Fibroblast of skin of back (primary cell): ENCODE data around the gene ATN1.

Experiments
- DNase-seq: peaks from one replicate; pipeline ENCODE4 v3.0.0-alpha.2; 2013

The ATN1 gene

GRCh38 chr12:6957741-6958608, 30.2 kb downstream of the ATN1 start:
- no peak for DNase-seq

GRCh38 chr12:6958609-6959057, 30.9 kb downstream of the ATN1 start:
- no peak for DNase-seq

DNA sequence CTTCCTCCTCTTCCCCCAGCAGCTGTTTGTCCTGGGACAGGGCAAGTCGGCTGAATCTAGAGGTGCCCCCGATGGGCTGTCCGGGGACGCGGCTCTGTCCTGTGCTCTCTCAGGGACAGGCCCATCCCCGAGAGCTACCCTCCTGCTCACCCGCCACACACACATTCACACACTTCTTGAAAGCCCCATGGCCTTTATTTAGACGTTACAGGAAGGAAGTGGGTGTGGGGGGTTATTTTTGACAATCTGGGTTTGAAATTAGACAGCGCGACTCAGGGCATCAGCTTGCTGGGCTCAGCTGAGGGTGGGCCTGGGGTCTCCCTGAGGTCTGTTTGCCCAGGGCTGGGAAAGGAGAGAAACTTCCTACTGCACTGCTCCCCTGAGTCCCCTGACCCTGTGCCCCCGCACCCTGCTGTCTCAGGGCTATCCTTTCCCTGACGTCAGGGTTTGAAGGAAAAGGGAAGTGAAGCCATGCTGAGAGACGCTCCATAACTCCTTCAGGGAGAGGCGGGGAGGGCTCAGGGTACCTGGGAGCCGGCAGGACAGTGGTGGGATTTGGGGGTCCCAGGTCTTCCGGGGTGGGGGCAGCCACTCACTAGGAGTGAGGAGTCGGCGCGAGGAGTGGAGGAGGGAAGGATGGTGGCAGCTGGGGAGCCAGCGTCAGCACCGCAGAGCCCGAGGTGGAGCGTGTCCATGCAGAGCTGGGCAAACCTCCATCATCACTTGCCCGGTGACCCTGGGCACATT, 31.5 kb downstream of the ATN1 start:
- no peak for DNase-seq

DNA sequence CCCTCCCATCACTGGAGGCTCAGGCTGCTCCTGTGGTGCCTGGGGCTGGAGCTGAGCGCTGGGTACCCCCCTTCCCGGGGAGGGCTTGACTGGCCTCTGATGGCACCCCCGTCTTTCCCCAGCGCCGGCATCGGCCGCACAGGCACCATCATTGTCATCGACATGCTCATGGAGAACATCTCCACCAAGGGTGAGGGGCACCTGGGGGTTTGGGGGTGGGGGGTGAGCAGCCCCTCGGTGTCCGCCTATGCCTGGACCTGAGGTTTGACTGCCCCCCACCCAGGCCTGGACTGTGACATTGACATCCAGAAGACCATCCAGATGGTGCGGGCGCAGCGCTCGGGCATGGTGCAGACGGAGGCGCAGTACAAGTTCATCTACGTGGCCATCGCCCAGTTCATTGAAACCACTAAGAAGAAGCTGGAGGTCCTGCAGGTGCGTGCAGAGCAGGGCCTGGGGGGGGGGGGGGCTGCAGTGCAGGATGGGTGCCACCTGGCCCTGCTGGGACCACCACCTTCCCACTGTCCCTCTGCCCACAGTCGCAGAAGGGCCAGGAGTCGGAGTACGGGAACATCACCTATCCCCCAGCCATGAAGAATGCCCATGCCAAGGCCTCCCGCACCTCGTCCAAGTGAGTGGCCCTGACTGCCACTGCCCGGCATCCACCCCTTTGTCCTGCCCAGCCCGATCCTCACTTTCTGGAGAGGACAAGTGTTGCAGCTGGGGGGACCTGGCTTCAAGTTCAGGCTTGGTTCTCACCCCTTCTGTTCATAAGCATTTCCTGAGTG, 32.2 kb downstream of the ATN1 start:
- DNase-seq = no peak

DNA sequence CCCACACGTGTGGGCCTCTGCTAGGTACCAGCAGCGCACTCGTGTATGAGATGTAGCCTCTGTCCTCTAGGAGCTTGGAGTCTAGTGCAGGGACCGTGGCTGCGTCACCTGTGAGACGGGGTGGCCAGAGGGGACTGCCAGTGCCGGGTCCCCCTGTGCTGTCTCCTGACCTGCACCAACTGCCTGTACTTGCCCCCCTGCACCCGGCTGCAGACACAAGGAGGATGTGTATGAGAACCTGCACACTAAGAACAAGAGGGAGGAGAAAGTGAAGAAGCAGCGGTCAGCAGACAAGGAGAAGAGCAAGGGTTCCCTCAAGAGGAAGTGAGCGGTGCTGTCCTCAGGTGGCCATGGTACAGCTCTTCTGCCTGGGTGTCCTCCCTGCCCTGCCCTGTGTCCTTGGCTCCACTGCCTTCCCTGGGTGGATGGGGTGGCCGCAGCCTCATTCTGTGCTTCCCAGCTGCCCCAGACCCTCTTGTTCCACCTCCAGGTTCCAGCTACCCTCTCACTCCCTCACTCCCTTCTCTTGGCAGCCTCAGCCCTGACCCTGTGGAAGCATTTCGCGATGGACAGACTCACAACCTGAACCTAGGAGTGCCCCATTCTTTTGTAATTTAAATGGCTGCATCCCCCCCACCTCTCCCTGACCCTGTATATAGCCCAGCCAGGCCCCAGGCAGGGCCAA, 33.0 kb downstream of the ATN1 start:
- peak; percentile 34 for DNase-seq

DNA sequence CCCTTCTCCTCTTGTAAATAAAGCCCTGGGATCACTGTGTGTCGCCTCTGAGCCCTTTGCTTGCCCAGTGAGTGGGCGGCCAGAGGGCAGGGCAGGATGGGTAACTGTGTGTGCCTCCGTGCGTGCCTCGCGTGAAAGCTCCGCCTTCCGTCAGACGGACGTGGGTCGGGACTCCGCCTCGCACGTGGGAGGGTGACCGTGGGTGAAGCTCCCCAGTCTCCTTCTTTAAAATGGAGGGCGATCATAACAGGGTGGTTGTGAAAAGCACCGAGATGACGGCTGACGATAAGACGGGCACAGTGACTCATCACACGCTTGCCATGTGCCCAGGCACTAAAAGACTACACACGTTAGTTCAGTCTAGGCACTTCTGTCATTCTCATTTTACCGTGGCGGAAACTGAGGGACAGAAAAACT, 33.5 kb downstream of the ATN1 start:
- peak; percentile 19 for DNase-seq

GRCh38 chr12:6961695-6962284, 34.0 kb downstream of the ATN1 start:
- DNase-seq = peak; percentile 87

DNA sequence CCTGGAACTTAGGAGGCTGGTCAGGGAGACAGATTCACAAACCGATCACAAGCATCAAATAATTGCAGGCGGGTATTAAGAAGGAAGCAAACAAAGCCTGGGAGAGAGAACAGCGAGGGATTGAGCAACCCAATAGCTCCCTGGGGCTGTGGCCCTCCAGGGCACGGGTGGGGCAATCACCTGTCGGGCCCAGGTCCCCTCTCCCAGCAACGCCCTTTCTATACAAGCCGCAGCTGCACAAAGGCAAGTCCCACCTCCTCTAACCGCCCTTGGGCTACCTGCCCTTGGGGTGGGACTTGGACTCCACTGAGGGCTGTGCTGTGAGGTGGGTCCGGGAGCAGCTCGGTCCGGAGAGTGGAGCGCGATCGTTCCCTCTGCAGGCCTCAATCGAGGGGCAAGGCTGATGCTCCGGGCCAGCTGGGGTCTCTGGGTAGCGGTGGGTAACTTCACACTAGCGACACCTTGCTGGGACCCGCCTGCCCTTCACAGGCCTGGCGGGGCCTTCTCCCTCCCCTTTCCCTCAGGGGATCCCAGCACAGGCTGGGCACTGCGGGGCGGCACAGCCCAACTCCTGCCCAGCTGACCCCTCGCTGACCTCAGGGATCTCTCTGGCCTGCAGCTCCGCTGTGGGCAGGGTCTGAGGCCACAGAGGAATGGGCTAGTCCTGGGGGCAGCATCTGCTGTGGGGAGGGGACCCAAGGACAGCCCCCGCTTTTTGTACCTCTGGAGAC, 34.7 kb downstream of the ATN1 start:
- DNase-seq = no peak

DNA sequence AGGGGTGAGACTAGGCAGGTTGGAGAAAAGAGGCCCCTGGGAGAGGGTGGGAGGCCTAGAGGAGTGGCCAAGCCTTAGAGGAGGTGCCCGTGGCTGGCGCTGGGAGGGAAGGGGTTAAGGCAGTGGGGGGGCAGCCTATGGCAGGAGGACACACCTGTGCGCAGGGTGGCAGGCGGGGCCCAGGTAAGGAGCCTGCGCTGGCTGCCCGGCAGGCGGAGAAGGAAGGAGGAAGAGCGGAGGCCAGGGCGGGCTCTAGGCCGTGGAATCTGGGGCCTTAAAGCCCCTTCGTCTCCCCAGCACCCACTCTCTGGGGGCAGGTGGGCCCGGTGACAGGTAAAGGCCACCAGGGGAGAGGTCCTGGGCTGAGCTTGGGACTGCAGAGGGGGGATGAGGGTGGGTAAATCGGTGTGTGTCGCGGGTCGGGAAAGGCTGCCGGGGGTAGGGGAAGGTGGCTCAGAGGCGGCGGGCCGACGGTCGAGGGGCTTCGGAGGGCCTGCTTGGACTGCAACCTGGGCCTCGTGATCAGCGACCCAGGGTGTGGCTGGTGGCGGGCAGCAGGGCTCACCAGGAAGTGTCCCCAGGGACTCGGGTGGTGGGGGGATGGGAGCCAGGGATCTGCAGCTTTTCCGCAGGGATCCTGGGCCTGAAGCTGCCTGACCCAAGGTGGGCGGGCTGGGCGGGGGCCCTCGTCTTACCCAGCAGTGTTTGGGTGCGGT, 35.4 kb downstream of the ATN1 start:
- no peak for DNase-seq

DNA sequence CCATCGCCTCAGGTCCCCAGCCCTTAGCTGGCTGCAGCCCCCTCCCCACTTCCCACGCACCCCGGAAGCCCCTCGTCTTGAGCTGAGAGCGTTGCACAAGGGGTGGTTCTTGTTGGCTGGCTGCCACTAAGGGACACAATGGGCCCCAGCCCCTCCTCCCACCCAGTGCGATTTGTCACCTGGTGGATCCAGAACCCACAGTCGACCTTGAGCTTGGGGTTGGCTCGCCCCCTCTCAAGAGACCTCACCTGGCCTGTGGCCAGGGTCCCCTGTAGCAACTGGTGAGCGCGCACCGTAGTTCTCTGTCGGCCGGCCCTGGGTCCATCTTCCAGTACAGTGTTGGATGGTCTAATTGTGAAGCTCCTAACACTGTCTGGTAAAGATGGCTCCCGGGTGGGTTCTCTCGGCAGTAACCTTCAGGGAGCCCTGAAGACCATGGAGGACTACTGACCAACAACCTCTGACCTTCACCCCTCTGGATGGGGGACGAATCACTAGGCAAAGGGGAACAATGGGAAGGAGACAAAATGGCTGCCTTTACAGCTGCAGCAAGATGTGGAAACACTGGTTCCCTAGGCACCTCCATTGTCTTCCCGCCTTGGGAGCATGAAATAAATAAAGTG, 36.1 kb downstream of the ATN1 start:
- DNase-seq = no peak

- DNase-seq = no peak
Measured at GRCh38 chr12:6964605-6965025, 36.9 kb downstream of the ATN1 start.

GRCh38 chr12:6965026-6965661, 37.4 kb downstream of the ATN1 start:
- DNase-seq = peak; percentile 79

DNA sequence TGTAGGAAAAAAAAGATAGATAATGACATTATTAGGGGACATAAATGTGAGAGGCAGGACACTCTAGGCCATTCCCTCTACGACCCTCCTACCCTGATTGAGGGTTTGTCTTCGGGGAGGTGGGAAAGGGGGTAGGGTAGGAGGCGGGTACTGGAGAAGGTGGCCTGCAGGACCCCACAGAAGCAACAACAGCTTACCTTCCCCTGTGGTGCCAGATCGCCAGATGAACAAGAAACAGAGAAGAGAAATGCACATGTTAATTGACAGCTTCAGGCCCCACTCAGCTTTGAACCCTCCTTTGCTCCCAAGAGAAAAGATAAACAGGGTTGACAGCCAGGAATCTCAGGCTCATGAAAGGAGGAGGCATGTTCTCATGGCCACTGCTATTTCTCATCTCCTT, 38.0 kb downstream of the ATN1 start:
- DNase-seq = no peak

- no peak for DNase-seq
Measured at GRCh38 chr12:6966351-6966750, 38.6 kb downstream of the ATN1 start.

DNA sequence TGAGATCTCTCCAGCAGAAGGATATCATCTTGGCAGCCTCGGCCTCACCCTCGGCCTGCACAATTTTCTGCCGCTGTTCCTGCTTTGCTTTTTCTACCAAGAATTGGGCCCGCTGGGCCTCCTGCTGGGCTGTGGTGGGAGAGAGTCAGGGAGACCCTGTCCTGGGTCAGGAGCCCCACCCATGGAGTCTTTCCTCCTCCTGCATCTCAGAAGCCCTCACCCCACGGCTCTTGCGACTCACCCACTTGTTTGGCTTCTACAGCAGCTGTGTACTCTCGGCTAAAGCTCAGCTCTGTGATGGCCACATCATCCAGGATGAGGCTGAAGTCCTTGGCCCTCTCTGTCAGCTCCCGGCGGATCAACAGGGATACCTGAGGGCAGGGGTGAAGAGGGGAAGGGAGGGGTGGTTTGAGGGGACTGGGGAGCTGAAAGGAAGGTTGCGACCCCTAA, 39.9 kb downstream of the ATN1 start:
- no peak for DNase-seq

DNA sequence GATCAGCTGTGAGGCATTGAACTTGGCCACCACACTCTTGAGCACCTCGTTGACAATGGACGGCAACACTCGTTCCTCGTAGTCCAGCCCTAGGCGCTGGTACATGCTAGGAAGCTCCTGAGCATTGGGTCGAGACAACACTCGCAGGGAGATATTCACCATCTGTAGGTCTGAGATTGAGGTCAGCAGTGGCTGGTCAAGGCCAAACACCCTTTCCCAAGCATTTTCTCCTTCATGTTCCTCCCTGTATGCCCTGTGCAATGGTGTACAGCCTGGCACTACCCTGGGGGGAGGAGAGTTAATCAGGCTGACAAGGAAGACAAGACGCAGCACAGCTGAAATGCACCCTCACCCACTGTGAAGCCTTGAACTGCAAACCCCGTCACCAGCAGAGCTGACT, 40.7 kb downstream of the ATN1 start:
- DNase-seq = no peak

- no peak for DNase-seq
Measured at GRCh38 chr12:6970096-6970527, 42.4 kb downstream of the ATN1 start.

- DNase-seq = no peak
Measured at GRCh38 chr12:6974180-6974579, 46.4 kb downstream of the ATN1 start.

GRCh38 chr12:6975297-6976032, 47.7 kb downstream of the ATN1 start:
- no peak for DNase-seq
